ENCODE data around the gene PIR. TPM values are rescaled to one million over a fixed set of nuclear protein-coding genes. Genes with fewer than 3 reads are reported as not detected.

The PIR gene
- total and polyA plus RNA-seq, 2 of the 8 experiments (the other 6 are each of a cell fraction or from before 2014, with no cell fraction given), result 6.4 to 10.3 TPM

DNA sequence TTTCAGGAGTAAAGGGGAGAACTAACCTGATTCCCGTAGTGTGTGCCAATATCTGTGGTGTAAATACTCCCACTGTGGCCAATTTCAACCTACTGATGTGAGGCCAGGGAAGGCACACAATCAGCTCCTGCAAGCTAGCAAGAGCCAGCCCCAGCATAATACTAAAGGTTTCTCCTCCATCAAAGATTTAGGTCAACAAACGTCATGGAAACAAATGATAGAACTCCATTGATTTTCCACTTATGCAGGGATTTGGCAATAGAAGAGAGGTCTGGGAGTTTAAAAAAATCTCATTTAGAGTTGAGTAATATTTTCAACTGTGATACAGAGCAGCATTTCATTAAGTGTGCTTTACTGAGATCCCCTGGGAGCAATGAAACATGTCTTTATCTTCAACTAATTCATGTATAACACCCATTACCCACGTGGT is 93.2 kb downstream of the PIR start (continued):
- no peak for TF ChIP-seq KDM5A (IDR thresholded peaks at IDR 0.05; ENCODE audit: low read length)
- no peak for TF ChIP-seq CREB1 (IDR thresholded peaks at IDR 0.05)
- no peak for TF ChIP-seq CEBPB (IDR thresholded peaks at IDR 0.05; ENCODE audit: low read depth, low read length)
- no peak for TF ChIP-seq MAFK (IDR thresholded peaks at IDR 0.05; ENCODE audit: low read depth, low read length)

All from H1 (cell line).